Loucy (cell line): Measurements from ENCODE around the gene ASCC2.

ENCODE experiments used
- EZH2phosphoT487 ChIP-seq: fragments of 200-600 bp; IDR thresholded peaks from 2 replicates; pipeline ENCODE4 v1.6.1; 2018; ENCODE audit warnings: antibody characterized with exemption, mild to moderate bottlenecking, moderate library complexity, borderline replicate concordance
- TF ChIP-seq, protein P1 (sequence below): fragments of 200-600 bp; sonication (generic); conservative IDR thresholded peaks from 2 replicates; pipeline ENCODE4 v1.5.1; 2014; ENCODE audit warnings: mild to moderate bottlenecking, antibody characterized with exemption, low read length

DNA sequence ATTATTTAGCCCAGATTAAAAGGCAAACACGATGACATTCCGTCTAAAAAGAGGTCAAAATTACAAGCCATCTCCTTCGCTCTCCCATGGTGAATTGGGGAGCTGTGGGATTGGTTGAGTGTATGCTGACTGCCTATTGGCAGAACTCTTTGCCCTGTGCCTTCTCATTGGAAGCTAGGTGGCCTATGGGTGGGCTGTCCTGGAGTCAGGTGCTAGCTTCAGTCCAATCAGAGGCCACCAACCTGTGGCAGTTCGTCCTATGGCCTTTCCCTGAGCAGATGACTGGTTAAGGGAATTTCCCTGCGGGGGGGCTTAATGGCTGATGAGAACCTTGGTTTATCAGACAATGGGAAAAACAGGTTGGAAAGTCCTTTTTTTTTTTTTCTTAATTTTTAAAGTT, 41.7 kb upstream of the ASCC2 start:
- TF ChIP-seq, protein P1, sequence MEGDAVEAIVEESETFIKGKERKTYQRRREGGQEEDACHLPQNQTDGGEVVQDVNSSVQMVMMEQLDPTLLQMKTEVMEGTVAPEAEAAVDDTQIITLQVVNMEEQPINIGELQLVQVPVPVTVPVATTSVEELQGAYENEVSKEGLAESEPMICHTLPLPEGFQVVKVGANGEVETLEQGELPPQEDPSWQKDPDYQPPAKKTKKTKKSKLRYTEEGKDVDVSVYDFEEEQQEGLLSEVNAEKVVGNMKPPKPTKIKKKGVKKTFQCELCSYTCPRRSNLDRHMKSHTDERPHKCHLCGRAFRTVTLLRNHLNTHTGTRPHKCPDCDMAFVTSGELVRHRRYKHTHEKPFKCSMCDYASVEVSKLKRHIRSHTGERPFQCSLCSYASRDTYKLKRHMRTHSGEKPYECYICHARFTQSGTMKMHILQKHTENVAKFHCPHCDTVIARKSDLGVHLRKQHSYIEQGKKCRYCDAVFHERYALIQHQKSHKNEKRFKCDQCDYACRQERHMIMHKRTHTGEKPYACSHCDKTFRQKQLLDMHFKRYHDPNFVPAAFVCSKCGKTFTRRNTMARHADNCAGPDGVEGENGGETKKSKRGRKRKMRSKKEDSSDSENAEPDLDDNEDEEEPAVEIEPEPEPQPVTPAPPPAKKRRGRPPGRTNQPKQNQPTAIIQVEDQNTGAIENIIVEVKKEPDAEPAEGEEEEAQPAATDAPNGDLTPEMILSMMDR, result no peak
- no peak for TF ChIP-seq EZH2phosphoT487
